Nephron progenitor cell (in vitro differentiated cells): ENCODE measurements around the gene ST6GAL1.

Experiments
- DNase-seq: peaks from one replicate; pipeline ENCODE4 v3.0.0; 2021
- H3K27ac Mint-ChIP-seq: 2 replicates; pipeline ENCODE4 v1.8.0; 2021; ENCODE audit warnings: mild to moderate bottlenecking, moderate library complexity, mixed read lengths
- H3K27me3 Mint-ChIP-seq: 2 replicates; pipeline ENCODE4 v1.8.0; 2021; ENCODE audit warnings: mild to moderate bottlenecking, low read depth, mixed read lengths; ENCODE audit not compliant: poor library complexity
- H3K36me3 Mint-ChIP-seq: 2 replicates; pipeline ENCODE4 v1.8.0; 2021; ENCODE audit warnings: low read depth, mixed read lengths
- H3K4me1 Mint-ChIP-seq: 2 replicates; pipeline ENCODE4 v1.8.0; 2021; ENCODE audit warnings: mixed read lengths
- H3K4me3 Mint-ChIP-seq: 2 replicates; pipeline ENCODE4 v1.8.0; 2021; ENCODE audit warnings: mild to moderate bottlenecking, moderate library complexity, mixed read lengths
- H3K9me3 Mint-ChIP-seq: 2 replicates; pipeline ENCODE4 v1.8.0; 2021; ENCODE audit warnings: mild to moderate bottlenecking, moderate library complexity, mixed read lengths
- TF ChIP-seq, protein P1 (sequence below): fragments of 200-600 bp; sonication (generic); IDR thresholded peaks from 2 replicates; pipeline ENCODE4 v1.5.0; 2021; ENCODE audit warnings: antibody characterized with exemption

ST6GAL1 gene

DNA sequence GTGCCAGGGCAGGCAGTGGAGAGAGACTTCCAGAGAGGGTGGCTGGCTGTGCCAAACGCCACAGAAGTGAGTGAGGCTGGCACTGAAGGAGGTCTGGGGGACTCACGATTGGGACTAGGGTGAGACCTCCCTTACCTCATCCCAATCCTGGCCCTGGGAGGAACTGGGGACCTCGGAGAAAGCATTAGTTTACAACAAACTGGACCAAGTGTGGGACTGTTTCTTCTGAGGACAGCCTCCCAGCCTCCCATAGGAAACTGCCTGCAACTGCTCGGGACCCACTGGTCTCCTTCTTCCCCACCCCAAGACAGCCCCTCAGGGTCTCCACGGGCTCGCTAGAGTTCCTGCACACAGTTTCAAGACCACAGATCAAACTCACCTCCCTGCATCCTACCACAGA lies 45.4 kb downstream of the ST6GAL1 start:
- Mint-ChIP-seq H3K36me3 (peaks cover 66% of the 10 kb centered on the region), H3K4me1 (peaks cover 54% of the 10 kb centered on the region), H3K27ac (peak overlapping the region; percentile 98), H3K4me3 (peak overlapping the region; percentile 7), H3K27me3 (peaks cover 2% of the 10 kb centered on the region), H3K9me3 (no peaks in the 10 kb centered on the region)
- no peak for DNase-seq
- TF ChIP-seq, protein P1, sequence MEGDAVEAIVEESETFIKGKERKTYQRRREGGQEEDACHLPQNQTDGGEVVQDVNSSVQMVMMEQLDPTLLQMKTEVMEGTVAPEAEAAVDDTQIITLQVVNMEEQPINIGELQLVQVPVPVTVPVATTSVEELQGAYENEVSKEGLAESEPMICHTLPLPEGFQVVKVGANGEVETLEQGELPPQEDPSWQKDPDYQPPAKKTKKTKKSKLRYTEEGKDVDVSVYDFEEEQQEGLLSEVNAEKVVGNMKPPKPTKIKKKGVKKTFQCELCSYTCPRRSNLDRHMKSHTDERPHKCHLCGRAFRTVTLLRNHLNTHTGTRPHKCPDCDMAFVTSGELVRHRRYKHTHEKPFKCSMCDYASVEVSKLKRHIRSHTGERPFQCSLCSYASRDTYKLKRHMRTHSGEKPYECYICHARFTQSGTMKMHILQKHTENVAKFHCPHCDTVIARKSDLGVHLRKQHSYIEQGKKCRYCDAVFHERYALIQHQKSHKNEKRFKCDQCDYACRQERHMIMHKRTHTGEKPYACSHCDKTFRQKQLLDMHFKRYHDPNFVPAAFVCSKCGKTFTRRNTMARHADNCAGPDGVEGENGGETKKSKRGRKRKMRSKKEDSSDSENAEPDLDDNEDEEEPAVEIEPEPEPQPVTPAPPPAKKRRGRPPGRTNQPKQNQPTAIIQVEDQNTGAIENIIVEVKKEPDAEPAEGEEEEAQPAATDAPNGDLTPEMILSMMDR, result no peak

DNA sequence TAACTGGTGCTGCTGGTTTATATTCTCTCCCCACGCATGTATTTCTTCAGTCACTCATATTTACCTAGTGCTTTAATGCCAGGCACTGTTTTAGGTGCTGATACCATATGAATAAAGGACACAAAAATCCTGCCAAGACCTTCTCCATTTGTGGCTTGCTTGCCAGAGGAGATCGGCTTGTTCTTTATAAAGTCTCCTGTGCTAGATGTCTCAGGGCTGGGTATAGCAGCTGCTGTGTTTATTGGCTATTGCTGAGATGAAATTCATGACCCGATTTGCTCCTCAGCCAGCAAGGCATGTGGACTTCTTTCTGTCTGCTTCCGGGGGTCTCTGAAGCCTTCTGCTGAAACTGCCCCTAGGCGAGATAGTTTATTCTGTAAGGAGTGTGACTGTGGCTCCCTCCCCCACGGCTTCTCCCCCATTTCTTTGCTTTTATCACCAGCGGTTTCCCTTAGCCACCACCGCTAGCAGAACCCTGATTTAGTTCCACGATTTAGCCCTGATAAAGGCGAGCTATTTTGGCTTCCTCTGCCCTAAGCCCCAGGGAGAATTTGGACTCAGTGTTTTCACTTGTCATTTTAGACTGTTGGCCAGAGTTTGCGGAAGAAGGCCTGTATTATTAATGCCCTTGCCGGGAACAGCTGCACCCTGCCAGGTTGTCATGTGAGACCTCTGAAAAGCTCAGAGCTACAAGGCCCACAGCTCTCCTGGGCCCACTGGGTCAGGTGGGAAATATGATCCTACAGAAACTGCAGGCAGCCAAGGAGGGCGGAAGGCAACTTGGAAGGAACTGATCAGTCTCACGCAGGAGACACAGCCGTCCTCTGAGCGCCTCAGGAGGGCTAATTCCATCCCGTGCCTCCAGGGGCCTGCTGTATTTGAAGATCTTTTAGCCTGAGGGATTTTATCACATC lies 46.8 kb downstream of the ST6GAL1 start:
- H3K36me3 Mint-ChIP-seq, result peaks cover 66% of the 10 kb centered on the region
- peak; percentile 53 for DNase-seq
- TF ChIP-seq, protein P1, result no peak
- peak overlapping the region; percentile 98 for H3K27ac Mint-ChIP-seq
- H3K4me1 Mint-ChIP-seq, result peaks cover 49% of the 10 kb centered on the region
- peaks cover 2% of the 10 kb centered on the region for H3K27me3 Mint-ChIP-seq
- peak overlapping the region; percentile 70 for H3K4me3 Mint-ChIP-seq
- no peaks in the 10 kb centered on the region for H3K9me3 Mint-ChIP-seq

DNA sequence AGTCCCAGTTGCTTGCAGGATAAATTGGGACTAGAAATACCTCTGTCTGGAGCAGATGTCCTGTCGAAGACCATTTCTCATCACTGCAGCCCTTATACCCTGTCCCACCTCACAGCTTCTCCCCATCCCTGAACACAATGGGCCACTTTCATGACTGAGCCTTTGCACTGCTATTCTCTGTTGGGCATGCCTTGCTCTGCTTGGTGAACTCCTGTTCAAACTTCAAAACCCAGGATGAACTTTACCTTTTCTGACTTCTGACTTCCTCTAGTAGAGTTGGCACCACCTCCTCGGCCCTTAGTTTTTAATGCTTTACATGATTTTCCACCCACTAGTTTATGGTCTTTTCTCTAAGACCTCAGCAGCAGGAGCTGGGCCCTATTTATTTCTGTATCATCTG lies 48.4 kb downstream of the ST6GAL1 start:
- peaks cover 2% of the 10 kb centered on the region for H3K27me3 Mint-ChIP-seq

DNA sequence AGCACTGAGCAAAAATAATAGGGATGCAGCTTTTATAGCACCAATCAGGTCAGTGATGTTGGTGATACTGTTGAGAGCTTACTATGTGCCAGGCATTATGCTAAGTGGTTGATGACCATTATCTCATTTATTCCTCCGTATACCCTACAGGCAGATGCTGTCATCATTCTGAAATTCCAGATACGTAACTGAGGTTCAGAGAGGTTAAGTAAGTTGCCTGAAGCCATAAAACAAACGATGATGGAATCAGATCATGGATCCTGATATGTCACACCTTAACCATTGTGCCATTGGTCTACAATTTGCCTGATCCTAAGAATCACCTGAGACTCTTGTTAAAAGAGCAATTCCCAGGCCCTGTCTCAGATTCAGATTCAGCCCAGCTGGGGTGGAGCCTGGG lies 49.5 kb downstream of the ST6GAL1 start:
- DNase-seq, result no peak
- Mint-ChIP-seq H3K36me3 (peaks cover 62% of the 10 kb centered on the region), H3K4me3 (no peak overlapping the region), H3K4me1 (peaks cover 58% of the 10 kb centered on the region), H3K9me3 (no peaks in the 10 kb centered on the region), H3K27ac (no peak overlapping the region), H3K27me3 (peaks cover 2% of the 10 kb centered on the region)
- TF ChIP-seq, protein P1, result no peak

More for the DNA sequence above, 48.4 kb downstream of the ST6GAL1 start:
- peak overlapping the region; percentile 76 for H3K27ac Mint-ChIP-seq
- TF ChIP-seq, protein P1, result no peak
- no peak for DNase-seq
- H3K9me3 Mint-ChIP-seq, result no peaks in the 10 kb centered on the region
- H3K36me3 Mint-ChIP-seq, result peaks cover 65% of the 10 kb centered on the region
- H3K4me3 Mint-ChIP-seq, result no peak overlapping the region
- peaks cover 58% of the 10 kb centered on the region for H3K4me1 Mint-ChIP-seq

DNA sequence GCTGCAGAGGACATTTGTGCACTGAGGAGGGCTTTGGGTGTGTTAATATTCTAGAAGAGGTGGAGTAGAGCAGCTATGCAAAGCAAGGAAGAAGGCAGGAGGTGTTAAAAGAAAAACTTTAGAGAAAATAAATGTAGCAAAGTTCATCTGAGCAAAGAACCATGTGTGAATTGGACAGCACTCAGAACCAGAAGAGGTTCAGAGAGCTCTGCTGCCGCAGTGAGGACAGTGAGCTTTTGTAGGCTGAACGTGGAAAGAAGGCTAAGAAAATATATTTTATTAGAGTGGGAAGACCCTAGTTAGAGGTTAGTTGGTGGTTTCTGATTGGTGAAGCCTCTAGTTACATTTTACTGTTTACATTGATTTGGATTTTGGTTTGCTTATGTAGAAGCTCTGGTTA lies 50.7 kb downstream of the ST6GAL1 start:
- TF ChIP-seq, protein P1, result no peak
- peaks cover 56% of the 10 kb centered on the region for H3K36me3 Mint-ChIP-seq
- H3K4me3 Mint-ChIP-seq, result no peak overlapping the region
- H3K4me1 Mint-ChIP-seq, result peaks cover 58% of the 10 kb centered on the region
- H3K9me3 Mint-ChIP-seq, result no peaks in the 10 kb centered on the region
- no peak overlapping the region for H3K27ac Mint-ChIP-seq
- peaks cover 5% of the 10 kb centered on the region for H3K27me3 Mint-ChIP-seq
- DNase-seq, result no peak

DNA sequence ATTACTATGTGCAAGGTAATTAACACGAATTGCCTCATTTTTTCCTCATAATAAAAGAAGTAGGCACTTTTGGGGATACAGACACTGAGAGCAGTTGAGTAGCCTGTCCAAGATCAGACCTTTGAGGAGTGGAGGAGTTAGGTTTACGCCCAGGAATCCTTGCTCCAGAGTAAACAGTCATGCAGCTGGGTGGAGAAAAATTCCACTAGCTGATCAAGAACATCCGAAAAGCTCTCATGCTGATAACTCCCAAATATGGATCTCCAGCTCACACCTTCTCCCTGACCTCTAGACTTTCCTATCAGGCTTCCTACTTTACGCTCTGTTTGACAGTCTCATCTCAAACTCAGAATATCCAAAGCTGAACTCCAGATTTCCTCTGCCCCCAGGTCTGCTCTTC lies 53.3 kb downstream of the ST6GAL1 start:
- H3K4me1 Mint-ChIP-seq, result peaks cover 46% of the 10 kb centered on the region
- TF ChIP-seq, protein P1, result no peak
- DNase-seq, result no peak
- no peaks in the 10 kb centered on the region for H3K9me3 Mint-ChIP-seq
- H3K27me3 Mint-ChIP-seq, result peaks cover 5% of the 10 kb centered on the region
- H3K27ac Mint-ChIP-seq, result peak overlapping the region; percentile 64
- H3K4me3 Mint-ChIP-seq, result no peak overlapping the region
- peaks cover 70% of the 10 kb centered on the region for H3K36me3 Mint-ChIP-seq
